Choroid plexus epithelial cell (primary cell): ENCODE results near the gene CACNG3.
"Not testable (repeated sequence)": the region's sequence is repeated elsewhere in the genome, so short reads cannot be mapped to it uniquely, and the experiment has no call there.

ENCODE experiments used
- DNase-seq: peaks from one replicate; pipeline ENCODE4 v3.0.0-alpha.2; 2010; ENCODE audit warnings: low read depth
- H3K4me3 ChIP-seq: 2 replicates; pipeline ENCODE4 v1.5.1; 2011; ENCODE audit warnings: low read depth, mild to moderate bottlenecking, control low read depth, low read length, moderate library complexity
- TF ChIP-seq, protein P1 (sequence below): conservative IDR thresholded peaks from 2 replicates; pipeline ENCODE4 v1.5.1; 2011; ENCODE audit warnings: low read depth, mild to moderate bottlenecking, control low read depth, inconsistent platforms, low read length, moderate library complexity

Gene CACNG3

DNA sequence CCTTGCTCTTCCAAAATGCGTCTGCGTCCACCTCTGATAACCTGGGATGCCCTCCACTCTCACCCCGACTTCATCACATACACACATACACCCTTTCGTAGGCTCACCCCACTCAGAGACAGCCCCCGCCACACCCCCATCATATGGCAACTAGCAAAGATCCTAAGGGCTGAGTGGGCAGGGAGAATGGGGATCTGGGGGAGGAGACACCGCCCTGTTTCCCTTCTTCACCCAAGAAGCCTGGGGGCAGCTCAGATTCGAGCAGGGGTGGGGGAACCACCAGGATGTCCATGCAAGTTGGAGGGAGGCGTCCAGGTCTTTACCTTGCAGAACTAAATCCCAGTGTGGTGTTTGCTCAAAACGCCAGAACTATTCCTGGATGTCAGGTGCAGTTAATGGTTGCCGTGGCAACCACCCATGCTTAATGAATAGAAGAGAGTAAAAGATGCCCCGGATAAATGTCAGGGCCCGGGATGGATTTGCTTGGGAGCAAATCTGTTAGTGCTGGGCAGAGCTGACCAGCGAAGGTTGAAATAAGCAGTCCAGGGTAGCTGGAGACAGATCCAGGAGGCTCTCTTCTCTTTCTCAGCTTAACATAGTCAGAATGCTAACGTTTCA, 72.8 kb downstream of the CACNG3 start:
- TF ChIP-seq, protein P1, sequence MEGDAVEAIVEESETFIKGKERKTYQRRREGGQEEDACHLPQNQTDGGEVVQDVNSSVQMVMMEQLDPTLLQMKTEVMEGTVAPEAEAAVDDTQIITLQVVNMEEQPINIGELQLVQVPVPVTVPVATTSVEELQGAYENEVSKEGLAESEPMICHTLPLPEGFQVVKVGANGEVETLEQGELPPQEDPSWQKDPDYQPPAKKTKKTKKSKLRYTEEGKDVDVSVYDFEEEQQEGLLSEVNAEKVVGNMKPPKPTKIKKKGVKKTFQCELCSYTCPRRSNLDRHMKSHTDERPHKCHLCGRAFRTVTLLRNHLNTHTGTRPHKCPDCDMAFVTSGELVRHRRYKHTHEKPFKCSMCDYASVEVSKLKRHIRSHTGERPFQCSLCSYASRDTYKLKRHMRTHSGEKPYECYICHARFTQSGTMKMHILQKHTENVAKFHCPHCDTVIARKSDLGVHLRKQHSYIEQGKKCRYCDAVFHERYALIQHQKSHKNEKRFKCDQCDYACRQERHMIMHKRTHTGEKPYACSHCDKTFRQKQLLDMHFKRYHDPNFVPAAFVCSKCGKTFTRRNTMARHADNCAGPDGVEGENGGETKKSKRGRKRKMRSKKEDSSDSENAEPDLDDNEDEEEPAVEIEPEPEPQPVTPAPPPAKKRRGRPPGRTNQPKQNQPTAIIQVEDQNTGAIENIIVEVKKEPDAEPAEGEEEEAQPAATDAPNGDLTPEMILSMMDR: no peak
- no peak for DNase-seq
- H3K4me3 ChIP-seq: no peak overlapping the region

DNA sequence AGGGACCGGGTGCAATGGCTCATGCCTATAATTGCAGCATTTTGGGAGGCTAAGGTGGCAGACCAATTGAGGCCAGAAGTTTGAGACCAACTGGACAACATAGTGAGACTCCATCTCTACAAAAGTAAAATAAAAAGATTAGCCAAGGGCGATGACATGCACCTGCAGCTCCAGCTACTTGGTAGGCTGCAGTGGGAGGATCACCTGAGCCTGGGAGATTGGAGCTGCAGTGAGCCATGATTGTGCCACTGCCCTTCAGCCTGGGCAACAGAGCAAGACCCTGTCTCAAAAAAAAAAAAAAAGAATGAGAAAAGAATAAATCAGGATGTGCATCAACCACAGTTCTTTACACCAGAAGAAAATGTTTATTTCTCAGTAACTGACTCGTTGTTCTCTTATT, 76.0 kb downstream of the CACNG3 start:
- no peak for DNase-seq
- H3K4me3 ChIP-seq: no peak overlapping the region
- TF ChIP-seq, protein P1: no peak

DNA sequence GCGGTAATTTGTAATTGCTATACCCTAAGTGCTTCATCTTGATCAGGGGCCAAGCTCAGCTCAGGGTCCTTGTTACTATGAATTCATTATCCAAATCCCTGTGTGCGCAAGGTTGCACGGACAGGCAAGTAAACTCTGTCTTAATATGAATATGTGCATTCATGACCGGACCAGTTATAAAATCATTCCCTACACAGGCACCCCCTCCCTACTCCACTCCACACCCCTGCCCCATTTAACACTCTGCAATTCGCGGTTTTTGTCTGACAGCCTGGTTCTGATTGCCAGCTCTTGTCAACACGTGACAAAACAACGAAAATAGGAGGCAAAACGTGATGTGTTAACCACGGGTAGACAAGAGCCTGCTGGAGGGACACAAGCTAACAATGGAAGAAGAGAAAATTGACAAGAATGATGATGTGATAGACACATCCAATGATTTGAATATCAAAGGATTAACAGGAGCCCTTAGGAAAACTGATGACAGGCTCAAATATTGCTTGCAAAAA, 76.5 kb downstream of the CACNG3 start:
- DNase-seq: no peak
- no peak overlapping the region for H3K4me3 ChIP-seq
- TF ChIP-seq, protein P1: no peak

DNA sequence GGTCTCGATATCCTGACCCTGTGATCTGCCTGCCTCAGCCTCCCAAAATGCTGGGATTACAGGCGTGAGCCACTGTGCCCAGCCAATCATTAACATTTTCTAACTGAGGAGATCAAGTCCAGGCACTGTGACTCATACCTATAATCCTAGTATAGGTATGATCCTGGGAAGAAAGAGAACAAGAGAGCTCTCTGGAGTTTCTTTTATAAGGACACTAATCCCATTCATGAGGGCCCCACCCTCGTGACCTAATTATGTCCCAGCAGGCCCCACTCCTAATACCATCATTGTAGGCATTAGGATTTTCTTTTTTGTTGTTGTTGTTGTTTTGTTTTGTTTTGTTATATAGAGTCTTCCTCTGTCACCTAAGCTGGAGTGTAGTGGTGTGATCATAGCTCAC, 80.4 kb downstream of the CACNG3 start:
- TF ChIP-seq, protein P1: no peak
- no peak overlapping the region for H3K4me3 ChIP-seq
- no peak for DNase-seq

DNA sequence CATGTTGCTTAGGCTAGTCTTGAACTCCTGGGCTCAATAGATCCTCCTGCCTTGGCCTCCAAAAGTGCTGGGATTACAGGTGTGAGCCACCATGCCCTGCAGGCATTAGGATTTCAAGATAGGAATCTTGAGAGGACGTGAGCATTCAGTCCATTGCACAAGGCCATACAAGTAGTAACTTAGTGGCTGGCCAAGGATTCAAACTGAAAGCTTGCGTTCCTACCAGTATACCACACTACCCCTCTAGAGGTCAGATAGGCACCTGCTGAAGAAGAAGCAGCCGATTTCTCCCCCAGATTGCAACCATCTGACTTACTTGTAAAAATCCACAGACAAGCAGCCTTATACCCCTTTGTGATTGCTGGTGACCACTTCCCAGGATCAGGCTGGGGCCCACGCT, 80.9 kb downstream of the CACNG3 start:
- TF ChIP-seq, protein P1: no peak
- no peak for DNase-seq
- no peak overlapping the region for H3K4me3 ChIP-seq

DNA sequence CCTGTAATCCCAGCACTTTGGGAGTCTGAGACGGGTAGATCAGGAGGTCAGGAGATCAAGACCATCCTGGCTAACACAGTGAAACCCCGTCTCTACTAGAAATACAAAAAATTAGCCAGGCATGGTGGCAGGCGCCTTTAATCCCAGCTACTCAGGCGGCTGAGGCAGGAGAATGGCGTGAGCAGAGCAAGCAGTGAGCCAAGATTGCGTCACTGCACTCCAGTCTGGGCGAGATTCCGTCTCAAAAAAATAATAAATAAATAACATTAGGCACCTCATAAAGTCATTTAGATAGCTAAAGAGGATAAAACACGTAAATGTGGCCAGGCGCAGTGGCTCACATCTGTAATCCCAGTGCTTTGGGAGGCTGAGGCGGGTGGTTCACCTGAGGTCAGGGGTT, 87.7 kb downstream of the CACNG3 start:
- H3K4me3 ChIP-seq, DNase-seq: not testable (repeated sequence)

DNA sequence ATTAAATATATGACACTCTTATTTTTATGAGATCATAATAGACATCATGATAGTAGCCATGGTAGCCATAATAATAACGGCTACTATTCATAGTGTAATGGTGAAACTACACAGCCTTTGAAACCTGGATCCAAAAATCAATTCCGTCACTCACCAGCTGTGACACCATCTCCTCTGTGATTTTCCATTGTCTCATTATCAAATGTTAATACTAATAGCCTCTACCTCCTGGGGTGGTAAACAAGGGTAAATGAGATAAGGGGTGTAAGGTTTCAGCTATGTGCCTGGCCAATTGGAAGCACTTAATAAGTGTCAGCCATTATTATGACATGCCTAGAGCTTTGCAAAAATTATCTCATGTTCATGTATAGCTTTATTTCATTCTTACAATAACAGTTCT, 88.6 kb downstream of the CACNG3 start:
- TF ChIP-seq, protein P1: no peak
- no peak overlapping the region for H3K4me3 ChIP-seq
- DNase-seq: no peak

DNA sequence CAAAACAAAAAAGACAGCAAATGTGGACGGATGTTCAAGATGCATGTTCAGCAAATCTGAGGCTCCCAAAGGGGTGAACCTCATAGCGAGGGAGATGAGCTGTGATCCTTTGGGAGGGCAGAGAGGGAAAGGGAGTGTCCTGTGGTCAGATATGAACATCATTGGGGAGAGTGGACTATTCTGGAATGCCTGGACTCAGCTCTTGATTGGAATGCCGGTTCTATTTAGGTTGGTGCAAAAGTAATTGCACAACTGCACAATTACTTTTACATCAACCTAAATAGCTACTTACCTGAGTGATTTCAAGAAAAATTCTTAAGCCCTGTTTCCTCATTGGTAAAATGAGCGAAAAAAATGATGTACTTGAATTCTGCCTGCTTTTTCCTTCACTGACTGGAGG, 89.6 kb downstream of the CACNG3 start:
- DNase-seq: no peak
- H3K4me3 ChIP-seq: no peak overlapping the region
- TF ChIP-seq, protein P1: no peak
